Measurements from ENCODE around the gene CYP4F2. TPM values are rescaled to one million over a fixed set of nuclear protein-coding genes. Genes with fewer than 3 reads are reported as not detected.
"Not testable (repeated sequence)": the region's sequence is repeated elsewhere in the genome, so short reads cannot be mapped to it uniquely, and the experiment has no call there.

The CYP4F2 gene
- total and polyA plus RNA-seq, 7 experiments from 2014 or later, result 0.42 TPM; not detected in 6

- Histone ChIP-seq H3K36me3 (ENCODE audit: control insufficient read depth in 2 of 3, insufficient read depth in 3 of 3, low read length in 3 of 3) (no peaks in the 10 kb centered on the region), H3K4me3 (ENCODE audit: low read length) (no peak overlapping the region), H3K27ac (ENCODE audit: low read depth, low read length) (no peak overlapping the region), H3K9me3 (ENCODE audit: control insufficient read depth in 2 of 3, low read length in 3 of 3) (no peaks in the 10 kb centered on the region), H3K27me3 (ENCODE audit: control insufficient read depth in 2 of 2, insufficient read depth in 2 of 2, low read length in 2 of 2) (no peaks in the 10 kb centered on the region), H3K4me1 (ENCODE audit: control insufficient read depth in 2 of 2, insufficient read depth in 2 of 2, low read length in 2 of 2) (no peaks in the 10 kb centered on the region)
- peaks cover 0 to 3% (median 0%) of the 10 kb centered on the region in 11 donors for H3K9me3 Mint-ChIP-seq
- peaks cover 22 to 41% (median 28%) of the 10 kb centered on the region in 5 donors for H3K27me3 Mint-ChIP-seq
- DNase-seq (no peak), ATAC-seq (no peak)
- CTCF ChIA-PET, result no interaction called here
- no peak overlapping the region for H3K4me3 Mint-ChIP-seq
- POLR2A ChIA-PET, result no interaction called here
- no peak overlapping the region for H3K27ac Mint-ChIP-seq
- H3K36me3 Mint-ChIP-seq, result peaks cover 0 to 4% (median 0%) of the 10 kb centered on the region in 5 donors
- intact Hi-C loops (cut with micrococcal nuclease), result no loop called here
- peaks cover 0 to 11% (median 5%) of the 10 kb centered on the region in 7 donors for H3K4me1 Mint-ChIP-seq
Measured at GRCh38 chr19:15895876-15896430, 1.9 kb downstream of the CYP4F2 start.

- no peak overlapping the region for H3K27ac ChIP-seq (ENCODE audit: low read depth, low read length)
- H3K27me3 ChIP-seq (ENCODE audit: control insufficient read depth in 2 of 2, insufficient read depth in 2 of 2, low read length in 2 of 2), result no peaks in the 10 kb centered on the region
- no peaks in the 10 kb centered on the region for H3K4me1 ChIP-seq (ENCODE audit: control insufficient read depth in 2 of 2, insufficient read depth in 2 of 2, low read length in 2 of 2)
- DNase-seq, result no peak
- peaks cover 12 to 33% (median 21%) of the 10 kb centered on the region in 5 donors for H3K27me3 Mint-ChIP-seq
- intact Hi-C loops (cut with micrococcal nuclease), result no loop called here
- H3K9me3 ChIP-seq (ENCODE audit: control insufficient read depth in 2 of 3, low read length in 3 of 3), result no peaks in the 10 kb centered on the region
- H3K4me3 Mint-ChIP-seq, result no peak overlapping the region
- H3K36me3 Mint-ChIP-seq, result peaks cover 0 to 4% (median 0%) of the 10 kb centered on the region in 5 donors
- ChIA-PET POLR2A (no interaction called here), CTCF (no interaction called here)
- no peak for ATAC-seq
- H3K4me3 ChIP-seq (ENCODE audit: low read length), result no peak overlapping the region
- no peaks in the 10 kb centered on the region for H3K36me3 ChIP-seq (ENCODE audit: control insufficient read depth in 2 of 3, insufficient read depth in 3 of 3, low read length in 3 of 3)
- no peak overlapping the region for H3K27ac Mint-ChIP-seq
- peaks cover 0 to 4% (median 0%) of the 10 kb centered on the region in 7 donors for H3K4me1 Mint-ChIP-seq
- H3K9me3 Mint-ChIP-seq, result peaks cover 0 to 3% (median 0%) of the 10 kb centered on the region in 11 donors
Measured at GRCh38 chr19:15894359-15894758, 3.5 kb downstream of the CYP4F2 start.

- Histone ChIP-seq H3K4me3 (ENCODE audit: low read length) (no peak overlapping the region), H3K4me1 (ENCODE audit: control insufficient read depth in 2 of 2, insufficient read depth in 2 of 2, low read length in 2 of 2) (no peaks in the 10 kb centered on the region), H3K27me3 (ENCODE audit: control insufficient read depth in 2 of 2, insufficient read depth in 2 of 2, low read length in 2 of 2) (no peaks in the 10 kb centered on the region), H3K9me3 (ENCODE audit: control insufficient read depth in 2 of 3, low read length in 3 of 3) (no peaks in the 10 kb centered on the region), H3K36me3 (ENCODE audit: control insufficient read depth in 2 of 3, insufficient read depth in 3 of 3, low read length in 3 of 3) (no peaks in the 10 kb centered on the region), H3K27ac (ENCODE audit: low read depth, low read length) (no peak overlapping the region)
- intact Hi-C loops (cut with micrococcal nuclease), result no loop called here
- CTCF ChIA-PET, result no interaction called here
- no peak for ATAC-seq
- H3K27me3 Mint-ChIP-seq, result peaks cover 5 to 29% (median 20%) of the 10 kb centered on the region in 5 donors
- DNase-seq, result no peak
- H3K27ac Mint-ChIP-seq, result no peak overlapping the region
- no peak overlapping the region for H3K4me3 Mint-ChIP-seq
- H3K36me3 Mint-ChIP-seq, result peaks cover 0 to 4% (median 0%) of the 10 kb centered on the region in 5 donors
- POLR2A ChIA-PET, result no interaction called here
- peaks cover 0 to 3% (median 0%) of the 10 kb centered on the region in 11 donors for H3K9me3 Mint-ChIP-seq
- peaks cover 0 to 4% (median 0%) of the 10 kb centered on the region in 7 donors for H3K4me1 Mint-ChIP-seq
Measured at GRCh38 chr19:15893477-15893876, 4.4 kb downstream of the CYP4F2 start.

DNA sequence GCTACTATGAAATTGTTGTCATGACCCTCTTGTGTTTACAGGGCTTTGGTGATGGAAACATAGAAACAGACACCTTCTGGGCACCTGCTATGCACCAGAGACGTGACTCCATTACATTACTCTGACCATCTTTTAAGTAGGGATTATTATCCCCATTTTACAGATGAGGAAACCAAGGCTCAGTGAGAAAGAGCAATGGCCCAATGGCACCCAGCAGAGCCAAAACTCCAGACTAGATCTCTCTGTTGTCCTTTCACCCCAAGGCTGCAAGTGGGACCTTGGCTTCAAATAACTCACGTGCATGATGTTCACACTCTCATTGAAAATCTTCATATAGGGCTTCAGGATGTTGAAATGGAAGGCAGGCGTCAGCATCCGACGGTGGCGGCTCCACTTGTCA, 5.9 kb downstream of the CYP4F2 start:
- ATAC-seq (no peak), DNase-seq (no peak)
- Mint-ChIP-seq H3K27me3 (peaks cover 0 to 21% (median 14%) of the 10 kb centered on the region in 5 donors), H3K36me3 (peaks cover 0 to 4% (median 0%) of the 10 kb centered on the region in 5 donors), H3K9me3 (peaks cover 0 to 3% (median 0%) of the 10 kb centered on the region in 11 donors), H3K4me1 (peaks cover 0 to 4% (median 0%) of the 10 kb centered on the region in 7 donors), H3K27ac (no peak overlapping the region), H3K4me3 (no peak overlapping the region)
- Histone ChIP-seq H3K9me3 (ENCODE audit: control insufficient read depth in 2 of 3, low read length in 3 of 3) (no peaks in the 10 kb centered on the region), H3K4me1 (ENCODE audit: control insufficient read depth in 2 of 2, insufficient read depth in 2 of 2, low read length in 2 of 2) (no peaks in the 10 kb centered on the region), H3K27ac (ENCODE audit: low read depth, low read length) (no peak overlapping the region), H3K36me3 (ENCODE audit: control insufficient read depth in 2 of 3, insufficient read depth in 3 of 3, low read length in 3 of 3) (no peaks in the 10 kb centered on the region), H3K4me3 (ENCODE audit: low read length) (no peak overlapping the region), H3K27me3 (ENCODE audit: control insufficient read depth in 2 of 2, insufficient read depth in 2 of 2, low read length in 2 of 2) (no peaks in the 10 kb centered on the region)
- ChIA-PET POLR2A (interaction anchor here (0.6 kb wide), 1 partner anchor 1514 kb away, joined by 3 read pairs; the partner anchor contains the start of gene BST2), CTCF (no interaction called here)
- intact Hi-C loops (cut with micrococcal nuclease), result no loop called here

DNA sequence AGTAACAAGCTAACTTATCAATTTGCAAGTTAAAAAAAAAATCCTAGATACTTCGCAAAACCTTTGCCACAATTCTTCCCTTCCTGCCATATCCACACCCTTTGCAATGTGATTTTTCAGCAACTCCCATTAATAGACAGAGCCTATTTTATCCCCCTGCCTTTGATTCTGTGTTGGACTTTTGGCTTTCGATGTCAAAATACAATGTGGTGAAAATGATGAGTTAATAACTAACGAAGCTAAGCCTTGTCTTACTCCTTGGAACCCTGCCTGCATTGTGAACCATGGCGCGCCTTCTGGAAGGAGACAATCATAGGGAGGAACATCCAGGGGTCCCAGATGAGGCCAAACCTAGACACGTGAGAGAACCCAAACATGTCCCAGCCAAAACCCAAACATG, 6.4 kb downstream of the CYP4F2 start:
- Mint-ChIP-seq H3K27ac (no peak overlapping the region), H3K9me3 (peaks cover 0 to 3% (median 0%) of the 10 kb centered on the region in 11 donors), H3K4me1 (no peaks in the 10 kb centered on the region), H3K36me3 (peaks cover 0 to 4% (median 0%) of the 10 kb centered on the region in 5 donors), H3K4me3 (no peak overlapping the region), H3K27me3 (peaks cover 0 to 15% (median 8%) of the 10 kb centered on the region in 5 donors)
- H3K36me3 ChIP-seq (ENCODE audit: control insufficient read depth in 2 of 3, insufficient read depth in 3 of 3, low read length in 3 of 3), result no peaks in the 10 kb centered on the region
- H3K9me3 ChIP-seq (ENCODE audit: control insufficient read depth in 2 of 3, low read length in 3 of 3), result no peaks in the 10 kb centered on the region
- CTCF ChIA-PET, result no interaction called here
- H3K27ac ChIP-seq (ENCODE audit: low read depth, low read length), result no peak overlapping the region
- DNase-seq, result no peak
- H3K27me3 ChIP-seq (ENCODE audit: control insufficient read depth in 2 of 2, insufficient read depth in 2 of 2, low read length in 2 of 2), result no peaks in the 10 kb centered on the region
- POLR2A ChIA-PET, result no interaction called here
- no peak for ATAC-seq
- H3K4me1 ChIP-seq (ENCODE audit: control insufficient read depth in 2 of 2, insufficient read depth in 2 of 2, low read length in 2 of 2), result no peaks in the 10 kb centered on the region
- no peak overlapping the region for H3K4me3 ChIP-seq (ENCODE audit: low read length)
- intact Hi-C loops (cut with micrococcal nuclease), result no loop called here

GRCh38 chr19:15889339-15889738, 8.5 kb downstream of the CYP4F2 start:
- H3K27me3 ChIP-seq (ENCODE audit: control insufficient read depth in 2 of 2, insufficient read depth in 2 of 2, low read length in 2 of 2); H3K4me3 ChIP-seq (ENCODE audit: low read length); H3K4me1 ChIP-seq (ENCODE audit: control insufficient read depth in 2 of 2, insufficient read depth in 2 of 2, low read length in 2 of 2); POLR2A ChIA-PET; ATAC-seq; H3K9me3 Mint-ChIP-seq; H3K27ac Mint-ChIP-seq; H3K4me3 Mint-ChIP-seq; intact Hi-C loops (cut with micrococcal nuclease); H3K36me3 Mint-ChIP-seq; H3K9me3 ChIP-seq (ENCODE audit: control insufficient read depth in 2 of 3, low read length in 3 of 3); H3K36me3 ChIP-seq (ENCODE audit: control insufficient read depth in 2 of 3, insufficient read depth in 3 of 3, low read length in 3 of 3); H3K27ac ChIP-seq (ENCODE audit: low read depth, low read length); H3K4me1 Mint-ChIP-seq; DNase-seq; H3K27me3 Mint-ChIP-seq: not testable (repeated sequence)
- CTCF ChIA-PET, result interaction anchor here (0.5 kb wide), 1 partner anchor 152 kb away, joined by 3 read pairs; the partner anchor contains the start of gene OR10H3

DNA sequence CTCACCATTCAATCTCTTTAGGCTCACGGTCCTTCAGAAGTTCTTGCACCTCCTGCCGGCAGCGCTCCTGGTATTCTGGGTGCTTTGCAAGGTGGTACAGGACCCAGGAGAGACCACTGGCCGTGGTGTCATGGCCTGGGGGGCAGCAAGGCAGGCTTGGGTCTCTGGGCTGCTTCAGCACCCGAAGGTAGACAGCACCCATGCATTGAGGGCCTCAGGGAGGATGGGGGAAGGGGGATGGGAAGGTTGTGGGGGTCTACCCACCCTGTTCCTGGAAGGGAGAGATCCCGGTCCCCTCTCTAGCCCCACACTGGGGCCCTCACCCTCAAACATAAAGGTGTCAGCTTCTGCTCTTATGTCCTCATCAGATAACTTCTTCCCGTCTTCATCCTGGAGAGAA, 12.0 kb downstream of the CYP4F2 start:
- no peaks in the 10 kb centered on the region for H3K36me3 Mint-ChIP-seq
- no peak overlapping the region for H3K27ac Mint-ChIP-seq
- Histone ChIP-seq H3K27me3 (ENCODE audit: control insufficient read depth in 2 of 2, insufficient read depth in 2 of 2, low read length in 2 of 2) (no peaks in the 10 kb centered on the region), H3K36me3 (ENCODE audit: control insufficient read depth in 2 of 3, insufficient read depth in 3 of 3, low read length in 3 of 3) (no peaks in the 10 kb centered on the region), H3K9me3 (ENCODE audit: control insufficient read depth in 2 of 3, low read length in 3 of 3) (no peaks in the 10 kb centered on the region), H3K4me1 (ENCODE audit: control insufficient read depth in 2 of 2, insufficient read depth in 2 of 2, low read length in 2 of 2) (no peaks in the 10 kb centered on the region), H3K4me3 (ENCODE audit: low read length) (no peak overlapping the region), H3K27ac (ENCODE audit: low read depth, low read length) (no peak overlapping the region)
- DNase-seq, result no peak
- peaks cover 0 to 18% (median 6%) of the 10 kb centered on the region in 5 donors for H3K27me3 Mint-ChIP-seq
- no peak for ATAC-seq
- intact Hi-C loops (cut with micrococcal nuclease), result no loop called here
- H3K9me3 Mint-ChIP-seq, result peaks cover 0 to under 1% (median 0%) of the 10 kb centered on the region in 11 donors
- POLR2A ChIA-PET, result no interaction called here
- no peaks in the 10 kb centered on the region for H3K4me1 Mint-ChIP-seq
- CTCF ChIA-PET, result no interaction called here
- H3K4me3 Mint-ChIP-seq, result no peak overlapping the region
